LNCaP clone FGC (cell line): ENCODE results near the gene RNU6-9.

Source experiments
- DNase-seq: peaks from one replicate; pipeline ENCODE4 v3.0.0-alpha.2; 2011; ENCODE audit warnings: low read depth
- H3K4me3 ChIP-seq: 2 replicates; pipeline ENCODE4 v1.5.1; 2011; ENCODE audit warnings: mild to moderate bottlenecking, low read depth, low read length, control low read depth
- CTCF ChIP-seq: IDR thresholded peaks from 2 replicates; pipeline ENCODE4 v1.5.1; 2012; ENCODE audit warnings: mild to moderate bottlenecking; ENCODE audit not compliant: control insufficient read depth, insufficient read depth; ENCODE audit errors: extremely low read depth

RNU6-9 gene

GRCh38 chr19:934865-935479, 41.7 kb downstream of the RNU6-9 start:
- peak; percentile 95 for DNase-seq
- no peak for TF ChIP-seq CTCF
- H3K4me3 ChIP-seq, result no peak overlapping the region

GRCh38 chr19:936175-936546, 42.9 kb downstream of the RNU6-9 start:
- no peak overlapping the region for H3K4me3 ChIP-seq
- no peak for DNase-seq
- no peak for TF ChIP-seq CTCF

GRCh38 chr19:937259-937694, 44.0 kb downstream of the RNU6-9 start:
- H3K4me3 ChIP-seq, result no peak overlapping the region
- TF ChIP-seq CTCF, result no peak
- DNase-seq, result no peak

GRCh38 chr19:938233-938923, 45.1 kb downstream of the RNU6-9 start:
- H3K4me3 ChIP-seq, result no peak overlapping the region
- no peak for DNase-seq
- TF ChIP-seq CTCF, result no peak

- no peak for DNase-seq
- no peak overlapping the region for H3K4me3 ChIP-seq
- no peak for TF ChIP-seq CTCF
Measured at GRCh38 chr19:939439-939838, 46.2 kb downstream of the RNU6-9 start.

- peak overlapping the region; percentile 24 for H3K4me3 ChIP-seq
- no peak for TF ChIP-seq CTCF
- no peak for DNase-seq
Measured at GRCh38 chr19:939922-940321, 46.6 kb downstream of the RNU6-9 start.
